Measurements from ENCODE around the gene STH.

DNA sequence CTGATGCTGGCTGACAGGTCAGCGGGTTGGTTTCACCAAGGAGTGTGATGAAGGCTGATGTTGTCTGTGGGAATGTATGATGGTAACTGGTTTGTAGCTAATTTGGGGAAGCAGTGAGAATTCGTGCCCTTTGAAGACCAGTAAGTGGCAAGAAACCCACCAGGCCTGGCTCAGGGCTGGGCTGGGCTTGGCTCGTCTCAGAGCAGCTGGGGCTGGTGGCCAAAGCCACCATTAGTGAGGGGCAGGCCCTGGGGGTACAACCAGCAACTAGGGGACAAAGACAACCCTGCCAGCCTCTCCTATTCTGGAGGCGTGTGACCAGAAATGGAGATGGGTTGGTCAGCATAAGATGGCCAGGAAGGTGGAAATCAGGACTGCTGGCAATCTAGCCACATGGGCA, 13.0 kb upstream of the STH start:
- TF ChIP-seq, protein P1, sequence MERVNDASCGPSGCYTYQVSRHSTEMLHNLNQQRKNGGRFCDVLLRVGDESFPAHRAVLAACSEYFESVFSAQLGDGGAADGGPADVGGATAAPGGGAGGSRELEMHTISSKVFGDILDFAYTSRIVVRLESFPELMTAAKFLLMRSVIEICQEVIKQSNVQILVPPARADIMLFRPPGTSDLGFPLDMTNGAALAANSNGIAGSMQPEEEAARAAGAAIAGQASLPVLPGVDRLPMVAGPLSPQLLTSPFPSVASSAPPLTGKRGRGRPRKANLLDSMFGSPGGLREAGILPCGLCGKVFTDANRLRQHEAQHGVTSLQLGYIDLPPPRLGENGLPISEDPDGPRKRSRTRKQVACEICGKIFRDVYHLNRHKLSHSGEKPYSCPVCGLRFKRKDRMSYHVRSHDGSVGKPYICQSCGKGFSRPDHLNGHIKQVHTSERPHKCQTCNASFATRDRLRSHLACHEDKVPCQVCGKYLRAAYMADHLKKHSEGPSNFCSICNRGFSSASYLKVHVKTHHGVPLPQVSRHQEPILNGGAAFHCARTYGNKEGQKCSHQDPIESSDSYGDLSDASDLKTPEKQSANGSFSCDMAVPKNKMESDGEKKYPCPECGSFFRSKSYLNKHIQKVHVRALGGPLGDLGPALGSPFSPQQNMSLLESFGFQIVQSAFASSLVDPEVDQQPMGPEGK (CRISPR knock-in tag; IDR thresholded peaks at IDR 0.05; ENCODE audit: borderline replicate concordance) = no peak
- TF ChIP-seq ARNTL (CRISPR knock-in tag; IDR thresholded peaks at IDR 0.05; ENCODE audit: borderline replicate concordance, low read depth) (no peak), ZNF565 (CRISPR knock-in tag; conservative IDR thresholded peaks at IDR 0.05; ENCODE audit: low read depth) (no peak), ZFP3 (CRISPR knock-in tag; IDR thresholded peaks at IDR 0.05) (no peak), TOX (CRISPR knock-in tag; IDR thresholded peaks at IDR 0.05; ENCODE audit: borderline replicate concordance) (no peak), ZNF8 (CRISPR knock-in tag; IDR thresholded peaks at IDR 0.05) (no peak), ZFP30 (CRISPR knock-in tag; IDR thresholded peaks at IDR 0.05) (no peak), ISL1 (CRISPR knock-in tag; IDR thresholded peaks at IDR 0.05) (no peak), ZC3H10 (CRISPR knock-in tag; IDR thresholded peaks at IDR 0.05) (no peak), BACH2 (CRISPR knock-in tag; IDR thresholded peaks at IDR 0.05; ENCODE audit: borderline replicate concordance) (no peak), TSHZ2 (CRISPR knock-in tag; IDR thresholded peaks at IDR 0.05) (no peak), PPARA (CRISPR knock-in tag; IDR thresholded peaks at IDR 0.05; ENCODE audit: borderline replicate concordance) (no peak), OSR1 (CRISPR knock-in tag; IDR thresholded peaks at IDR 0.05) (no peak)
- TF ChIP-seq, protein P2, sequence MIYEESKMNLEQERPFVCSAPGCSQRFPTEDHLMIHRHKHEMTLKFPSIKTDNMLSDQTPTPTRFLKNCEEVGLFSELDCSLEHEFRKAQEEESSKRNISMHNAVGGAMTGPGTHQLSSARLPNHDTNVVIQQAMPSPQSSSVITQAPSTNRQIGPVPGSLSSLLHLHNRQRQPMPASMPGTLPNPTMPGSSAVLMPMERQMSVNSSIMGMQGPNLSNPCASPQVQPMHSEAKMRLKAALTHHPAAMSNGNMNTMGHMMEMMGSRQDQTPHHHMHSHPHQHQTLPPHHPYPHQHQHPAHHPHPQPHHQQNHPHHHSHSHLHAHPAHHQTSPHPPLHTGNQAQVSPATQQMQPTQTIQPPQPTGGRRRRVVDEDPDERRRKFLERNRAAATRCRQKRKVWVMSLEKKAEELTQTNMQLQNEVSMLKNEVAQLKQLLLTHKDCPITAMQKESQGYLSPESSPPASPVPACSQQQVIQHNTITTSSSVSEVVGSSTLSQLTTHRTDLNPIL (CRISPR knock-in tag; IDR thresholded peaks at IDR 0.05; ENCODE audit: low read depth) = no peak
